Neural cell (in vitro differentiated cells): Measurements from ENCODE around the gene SLC19A1. TPM values are rescaled to one million over a fixed set of nuclear protein-coding genes. Genes with fewer than 3 reads are reported as not detected.

Experiments
- H2AFZ ChIP-seq: fragments of 200-600, 300-800 bp; sonication (generic), shearing (Covaris generic); 2 replicates; pipeline ENCODE4 v1.6.0; 2014; ENCODE audit warnings: low read depth, mild to moderate bottlenecking, antibody characterized with exemption, low read length, moderate library complexity
- H3F3A ChIP-seq: fragments of 200-600 bp; shearing (Covaris generic); 2 replicates; pipeline ENCODE4 v1.6.1; 2016; ENCODE audit warnings: mild to moderate bottlenecking, moderate library complexity, mixed read lengths, antibody characterized with exemption, low read length; ENCODE audit not compliant: insufficient read depth, poor library complexity, severe bottlenecking
- H3K27ac ChIP-seq: fragments of 200-600, 300-800 bp; sonication (generic), shearing (Covaris generic); 2 replicates; pipeline ENCODE4 v1.5.1; 2014; ENCODE audit warnings: mild to moderate bottlenecking, low read length, moderate library complexity
- H3K27me3 ChIP-seq: fragments of 300-800, 200-600 bp; sonication (generic), shearing (Covaris generic); 2 replicates; pipeline ENCODE4 v1.6.0; 2014; ENCODE audit warnings: mild to moderate bottlenecking, low read depth, low read length, moderate library complexity; ENCODE audit not compliant: insufficient read depth
- H3K36me3 ChIP-seq: fragments of 300-800, 200-600 bp; sonication (generic), shearing (Covaris generic); 2 replicates; pipeline ENCODE4 v1.5.1; 2014; ENCODE audit warnings: mild to moderate bottlenecking, antibody characterized with exemption, low read length, moderate library complexity; ENCODE audit not compliant: insufficient read depth
- H3K4me2 ChIP-seq: fragments of 300-800, 200-600 bp; sonication (generic), shearing (Covaris generic); 2 replicates; pipeline ENCODE4 v1.6.0; 2014; ENCODE audit warnings: mild to moderate bottlenecking, low read length
- H3K4me3 ChIP-seq: fragments of 300-800, 200-600 bp; sonication (generic), shearing (Covaris generic); 2 replicates; pipeline ENCODE4 v1.5.1; 2014; ENCODE audit warnings: mild to moderate bottlenecking, low read length, moderate library complexity
- H3K79me2 ChIP-seq: fragments of 200-600 bp; shearing (Covaris generic); replicated peaks from 2 replicates; pipeline ENCODE4 v1.6.0; 2014; ENCODE audit warnings: mild to moderate bottlenecking, low read length, moderate library complexity; ENCODE audit not compliant: insufficient read depth
- H3K9ac ChIP-seq: fragments of 300-800, 200-600 bp; sonication (generic), shearing (Covaris generic); 2 replicates; pipeline ENCODE4 v1.6.1; 2016; ENCODE audit warnings: mild to moderate bottlenecking, low read length, mixed read lengths
- H3K9me2 ChIP-seq: fragments of 200-600 bp; shearing (Covaris generic); 2 replicates; pipeline ENCODE4 v1.6.1; 2016; ENCODE audit warnings: mild to moderate bottlenecking, low read length, mixed read lengths; ENCODE audit not compliant: insufficient read depth
- H3K9me3 ChIP-seq: fragments of 200-600, 300-800 bp; sonication (generic), shearing (Covaris generic); 2 replicates; pipeline ENCODE4 v1.6.1; 2016; ENCODE audit warnings: mild to moderate bottlenecking, mixed run types, low read length, moderate library complexity, mixed read lengths
- H4K20me1 ChIP-seq: fragments of 200-600 bp; shearing (Covaris generic); 2 replicates; pipeline ENCODE4 v1.6.1; 2016; ENCODE audit warnings: mild to moderate bottlenecking, mixed run types; ENCODE audit not compliant: insufficient read depth
- EP300 ChIP-seq: fragments of 450-650 bp; conservative IDR thresholded peaks from 2 replicates; pipeline ENCODE4 v1.6.1; 2014; ENCODE audit warnings: antibody characterized with exemption, mild to moderate bottlenecking, moderate library complexity; ENCODE audit not compliant: poor library complexity, severe bottlenecking
- EZH2 ChIP-seq: fragments of 200-600, 300-800 bp; shearing (Covaris generic), sonication (generic); IDR thresholded peaks from 2 replicates; pipeline ENCODE4 v1.6.1; 2014; ENCODE audit warnings: antibody characterized with exemption, low read length, borderline replicate concordance, mild to moderate bottlenecking; ENCODE audit not compliant: insufficient read depth, poor library complexity, severe bottlenecking
- MXI1 ChIP-seq: fragments of 450-650 bp; conservative IDR thresholded peaks from 2 replicates; pipeline ENCODE4 v1.6.1; 2014; ENCODE audit warnings: antibody characterized with exemption, mild to moderate bottlenecking; ENCODE audit not compliant: poor library complexity, severe bottlenecking
- POLR2AphosphoS5 ChIP-seq: IDR thresholded peaks from 2 replicates; pipeline ENCODE4 v1.6.1; 2012
- RAD21 ChIP-seq: fragments of 450-650 bp; conservative IDR thresholded peaks from 2 replicates; pipeline ENCODE4 v1.6.1; 2014; ENCODE audit warnings: antibody characterized with exemption, mild to moderate bottlenecking, moderate library complexity
- SMC3 ChIP-seq: fragments of 450-650 bp; conservative IDR thresholded peaks from 2 replicates; pipeline ENCODE4 v1.6.1; 2014; ENCODE audit warnings: antibody characterized with exemption, mild to moderate bottlenecking, moderate library complexity; ENCODE audit not compliant: poor library complexity
- TAF1 ChIP-seq: IDR thresholded peaks from 2 replicates; pipeline ENCODE4 v1.6.1; 2012; ENCODE audit warnings: low read depth
- polyA plus RNA-seq: library from polyadenylated mRNA; depleted of rRNA; stranded (reverse); fragments of >200 nt; gene quantifications from 2 replicates; pipeline ENCODE4 v1.2.3, GENCODE V29; 2014
- TF ChIP-seq, protein P1 (sequence below): fragments of 450-650 bp; IDR thresholded peaks from 2 replicates; pipeline ENCODE4 v1.5.1; 2014; ENCODE audit warnings: antibody characterized with exemption, mild to moderate bottlenecking, moderate library complexity; ENCODE audit not compliant: poor library complexity, severe bottlenecking
- TF ChIP-seq, protein P2 (sequence below): IDR thresholded peaks from 2 replicates; pipeline ENCODE4 v1.6.1; 2012; ENCODE audit warnings: borderline replicate concordance

Gene SLC19A1
- polyA plus RNA-seq, 1 donor from 2014 or later: 2.9 TPM

DNA sequence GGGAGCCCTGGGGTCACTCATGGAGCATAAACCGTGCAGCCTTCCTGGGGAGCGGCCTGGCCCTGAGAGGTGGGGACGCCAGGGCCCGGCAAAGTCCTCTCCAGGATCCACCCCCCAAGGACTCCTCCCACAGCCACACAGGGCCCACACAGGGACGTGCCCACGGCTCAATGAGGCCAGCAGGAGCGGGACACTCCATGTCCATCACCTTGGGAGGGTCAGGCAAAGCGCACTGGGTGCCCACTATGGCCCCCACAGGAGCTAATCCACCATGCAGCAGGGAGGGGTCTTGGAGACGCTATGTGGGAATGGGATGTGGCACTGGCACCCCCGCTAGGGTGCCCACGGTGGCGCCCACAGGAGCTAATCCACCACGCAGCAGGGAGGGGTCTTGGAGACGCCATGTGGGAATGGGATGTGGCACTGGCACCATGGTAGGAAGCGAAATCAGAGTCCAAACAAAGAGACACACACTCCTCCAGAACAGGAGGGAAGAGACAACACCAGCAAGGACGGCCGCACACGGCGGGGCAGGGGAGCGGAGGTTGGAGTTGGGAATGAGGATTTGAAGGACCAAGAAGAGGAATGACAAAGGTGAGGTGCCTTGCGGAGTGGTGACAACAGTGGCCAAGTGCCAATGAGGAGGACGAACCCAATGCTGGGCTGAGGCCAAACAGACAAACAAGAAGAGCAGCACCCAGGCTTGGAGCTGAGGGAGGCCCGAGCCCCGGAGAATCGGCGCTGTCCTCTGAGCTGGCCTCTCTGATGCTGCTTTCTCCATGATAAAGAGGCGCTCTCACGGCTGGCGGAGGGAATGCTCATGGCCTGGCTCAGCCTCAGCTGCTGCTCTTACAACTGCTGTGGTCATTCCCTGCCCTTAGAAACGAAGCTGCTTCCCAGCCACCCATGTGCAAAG, 18.1 kb upstream of the SLC19A1 start:
- H3K36me3 ChIP-seq: no peaks in the 10 kb centered on the region
- no peak overlapping the region for H3K27ac ChIP-seq
- TF ChIP-seq EZH2 (no peak), RAD21 (no peak), SMC3 (no peak)
- H3K4me3 ChIP-seq: no peak overlapping the region
- H3K27me3 ChIP-seq: no peaks in the 10 kb centered on the region
- no peaks in the 10 kb centered on the region for H3K9me2 ChIP-seq
- no peak overlapping the region for H3K4me2 ChIP-seq
- H3K9me3 ChIP-seq: no peaks in the 10 kb centered on the region
- H3K79me2 ChIP-seq: no peaks in the 10 kb centered on the region
- no peaks in the 10 kb centered on the region for H3F3A ChIP-seq
- H2AFZ ChIP-seq: no peak overlapping the region
- H3K9ac ChIP-seq: no peak overlapping the region
- no peaks in the 10 kb centered on the region for H4K20me1 ChIP-seq

DNA sequence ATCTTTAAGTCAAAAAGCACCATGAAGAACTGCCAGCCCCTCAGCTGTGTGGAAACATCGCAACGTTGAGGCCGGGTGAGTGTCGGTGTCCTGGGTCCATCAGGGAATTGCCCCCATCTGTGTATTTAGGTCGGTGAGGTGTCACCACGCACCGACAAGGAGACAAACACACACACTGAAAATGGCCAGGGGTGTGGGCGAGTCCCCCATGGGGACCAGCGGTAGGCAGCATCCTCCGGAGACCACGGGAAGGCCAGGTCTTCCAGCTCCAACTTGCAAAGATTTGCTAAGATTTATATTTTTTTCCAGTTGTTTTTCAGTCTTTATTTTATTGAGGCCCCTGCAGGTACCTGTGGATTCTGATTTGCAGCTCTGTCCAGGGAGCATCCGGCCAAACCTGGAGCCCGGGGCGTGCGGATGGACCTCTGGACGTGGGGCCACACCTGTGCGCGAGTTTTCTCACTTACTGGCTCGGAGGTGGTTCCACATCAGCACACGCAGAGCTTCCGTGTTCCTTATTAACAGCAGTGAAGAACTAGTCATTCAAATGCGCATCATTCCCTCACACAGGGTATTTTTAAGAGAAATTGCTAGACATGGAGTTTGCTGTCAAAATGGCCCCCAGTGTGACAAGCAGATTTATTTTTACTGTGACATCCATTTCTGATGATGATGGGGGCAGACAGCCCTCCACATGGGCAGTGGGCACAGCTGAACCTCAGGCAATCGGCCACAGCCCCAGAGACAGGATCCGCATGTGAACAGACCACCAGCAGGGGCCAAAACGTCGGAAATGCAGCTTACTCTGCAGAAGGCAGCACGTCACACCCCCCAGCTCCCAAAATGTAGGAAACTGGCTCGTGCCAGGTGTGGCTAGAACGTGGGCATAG, 17.2 kb upstream of the SLC19A1 start:
- Histone ChIP-seq H3K9me3 (no peaks in the 10 kb centered on the region), H3K27me3 (no peaks in the 10 kb centered on the region), H3K36me3 (no peaks in the 10 kb centered on the region), H3K79me2 (no peaks in the 10 kb centered on the region), H3K27ac (no peak overlapping the region), H4K20me1 (no peaks in the 10 kb centered on the region), H3K4me3 (no peak overlapping the region), H3K9me2 (no peaks in the 10 kb centered on the region), H3F3A (no peaks in the 10 kb centered on the region), H3K4me2 (no peak overlapping the region), H2AFZ (no peak overlapping the region), H3K9ac (no peak overlapping the region)
- TF ChIP-seq POLR2AphosphoS5 (no peak), EP300 (no peak), SMC3 (no peak), TAF1 (no peak), RAD21 (no peak), MXI1 (no peak), EZH2 (no peak)
- TF ChIP-seq, protein P1, sequence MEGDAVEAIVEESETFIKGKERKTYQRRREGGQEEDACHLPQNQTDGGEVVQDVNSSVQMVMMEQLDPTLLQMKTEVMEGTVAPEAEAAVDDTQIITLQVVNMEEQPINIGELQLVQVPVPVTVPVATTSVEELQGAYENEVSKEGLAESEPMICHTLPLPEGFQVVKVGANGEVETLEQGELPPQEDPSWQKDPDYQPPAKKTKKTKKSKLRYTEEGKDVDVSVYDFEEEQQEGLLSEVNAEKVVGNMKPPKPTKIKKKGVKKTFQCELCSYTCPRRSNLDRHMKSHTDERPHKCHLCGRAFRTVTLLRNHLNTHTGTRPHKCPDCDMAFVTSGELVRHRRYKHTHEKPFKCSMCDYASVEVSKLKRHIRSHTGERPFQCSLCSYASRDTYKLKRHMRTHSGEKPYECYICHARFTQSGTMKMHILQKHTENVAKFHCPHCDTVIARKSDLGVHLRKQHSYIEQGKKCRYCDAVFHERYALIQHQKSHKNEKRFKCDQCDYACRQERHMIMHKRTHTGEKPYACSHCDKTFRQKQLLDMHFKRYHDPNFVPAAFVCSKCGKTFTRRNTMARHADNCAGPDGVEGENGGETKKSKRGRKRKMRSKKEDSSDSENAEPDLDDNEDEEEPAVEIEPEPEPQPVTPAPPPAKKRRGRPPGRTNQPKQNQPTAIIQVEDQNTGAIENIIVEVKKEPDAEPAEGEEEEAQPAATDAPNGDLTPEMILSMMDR: no peak

DNA sequence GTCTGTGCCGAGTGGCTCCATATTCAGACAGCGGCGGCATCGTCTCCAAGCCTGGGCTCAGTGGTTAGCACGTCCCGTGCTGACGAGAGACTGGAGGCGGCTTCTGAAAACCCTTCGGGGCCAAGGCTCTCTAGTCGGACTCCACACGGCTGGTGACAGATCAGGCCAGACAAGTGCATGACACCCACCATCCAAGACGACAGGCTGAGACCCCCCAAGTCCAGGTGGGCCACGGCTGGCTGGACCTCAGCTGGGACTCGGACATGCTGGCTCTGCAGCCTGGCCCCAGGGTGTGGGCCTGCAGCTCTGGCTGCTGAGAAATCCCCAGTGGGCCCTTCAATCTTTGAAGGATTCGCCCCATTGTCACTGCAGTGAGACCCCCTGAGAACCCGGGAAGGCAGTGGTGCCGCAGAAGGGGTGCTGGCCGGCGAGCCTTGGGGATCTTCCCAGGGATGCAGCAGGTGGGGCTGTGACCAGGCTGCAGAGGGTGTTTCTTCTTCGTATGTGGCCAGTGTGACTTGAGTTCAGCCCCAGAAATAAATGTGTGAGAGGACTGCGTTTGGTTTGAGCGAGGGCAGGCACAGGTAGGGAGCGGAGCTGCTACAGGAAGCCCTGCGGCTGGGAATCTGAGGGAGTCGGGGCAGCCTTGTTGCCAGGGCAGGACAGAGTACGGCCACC, 15.9 kb upstream of the SLC19A1 start:
- Histone ChIP-seq H3K36me3 (no peaks in the 10 kb centered on the region), H3K27me3 (no peaks in the 10 kb centered on the region), H3K79me2 (no peaks in the 10 kb centered on the region), H3K4me2 (no peak overlapping the region), H3K27ac (no peak overlapping the region), H3K9me3 (no peaks in the 10 kb centered on the region), H3K9ac (no peak overlapping the region), H3K4me3 (no peak overlapping the region), H2AFZ (no peak overlapping the region), H3F3A (no peaks in the 10 kb centered on the region), H3K9me2 (no peaks in the 10 kb centered on the region), H4K20me1 (no peaks in the 10 kb centered on the region)
- no peak for TF ChIP-seq EZH2
- TF ChIP-seq, protein P2, sequence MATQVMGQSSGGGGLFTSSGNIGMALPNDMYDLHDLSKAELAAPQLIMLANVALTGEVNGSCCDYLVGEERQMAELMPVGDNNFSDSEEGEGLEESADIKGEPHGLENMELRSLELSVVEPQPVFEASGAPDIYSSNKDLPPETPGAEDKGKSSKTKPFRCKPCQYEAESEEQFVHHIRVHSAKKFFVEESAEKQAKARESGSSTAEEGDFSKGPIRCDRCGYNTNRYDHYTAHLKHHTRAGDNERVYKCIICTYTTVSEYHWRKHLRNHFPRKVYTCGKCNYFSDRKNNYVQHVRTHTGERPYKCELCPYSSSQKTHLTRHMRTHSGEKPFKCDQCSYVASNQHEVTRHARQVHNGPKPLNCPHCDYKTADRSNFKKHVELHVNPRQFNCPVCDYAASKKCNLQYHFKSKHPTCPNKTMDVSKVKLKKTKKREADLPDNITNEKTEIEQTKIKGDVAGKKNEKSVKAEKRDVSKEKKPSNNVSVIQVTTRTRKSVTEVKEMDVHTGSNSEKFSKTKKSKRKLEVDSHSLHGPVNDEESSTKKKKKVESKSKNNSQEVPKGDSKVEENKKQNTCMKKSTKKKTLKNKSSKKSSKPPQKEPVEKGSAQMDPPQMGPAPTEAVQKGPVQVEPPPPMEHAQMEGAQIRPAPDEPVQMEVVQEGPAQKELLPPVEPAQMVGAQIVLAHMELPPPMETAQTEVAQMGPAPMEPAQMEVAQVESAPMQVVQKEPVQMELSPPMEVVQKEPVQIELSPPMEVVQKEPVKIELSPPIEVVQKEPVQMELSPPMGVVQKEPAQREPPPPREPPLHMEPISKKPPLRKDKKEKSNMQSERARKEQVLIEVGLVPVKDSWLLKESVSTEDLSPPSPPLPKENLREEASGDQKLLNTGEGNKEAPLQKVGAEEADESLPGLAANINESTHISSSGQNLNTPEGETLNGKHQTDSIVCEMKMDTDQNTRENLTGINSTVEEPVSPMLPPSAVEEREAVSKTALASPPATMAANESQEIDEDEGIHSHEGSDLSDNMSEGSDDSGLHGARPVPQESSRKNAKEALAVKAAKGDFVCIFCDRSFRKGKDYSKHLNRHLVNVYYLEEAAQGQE: no peak
- TF ChIP-seq POLR2AphosphoS5: no peak
- TF ChIP-seq, protein P1: no peak
- TF ChIP-seq TAF1: no peak
- no peak for TF ChIP-seq EP300
- TF ChIP-seq SMC3: no peak
- no peak for TF ChIP-seq RAD21
- no peak for TF ChIP-seq MXI1
